SK-N-SH (cell line): Measurements from ENCODE around the gene ARHGEF12. TPM values are rescaled to one million over a fixed set of nuclear protein-coding genes. Genes with fewer than 3 reads are reported as not detected.

Source experiments
- CTCF ChIA-PET: fragments of 300-600, 350-600 bp; formaldehyde crosslinking; extraction: SDS; loops from one replicate; lab custom pipeline; 2021; lab: Yijun Ruan, JAX
- POLR2A ChIA-PET: fragments of 350-600 bp; sonication (Branson Sonifier 250); formaldehyde crosslinking; extraction: SDS; loops from one replicate; lab custom pipeline; 2020; ENCODE audit warnings: antibody characterized with exemption, inconsistent platforms; lab: Yijun Ruan, JAX
- DNase-seq: peaks from one replicate; pipeline ENCODE4 v3.0.0; 2012
- H2AFZ ChIP-seq: fragments of 200-600 bp; sonication (generic); 2 replicates; pipeline ENCODE4 v1.8.1; 2016; ENCODE audit warnings: antibody characterized with exemption, mild to moderate bottlenecking, low read depth
- H3F3A ChIP-seq: fragments of 200-600 bp; sonication (generic); replicated peaks from 2 replicates; pipeline ENCODE3; 2016; ENCODE audit warnings: antibody characterized with exemption, mild to moderate bottlenecking; ENCODE audit not compliant: insufficient read depth
- H3K27ac ChIP-seq, 2 experiments: fragments of 200-500 bp in 1 of 2; fragments of 200-600 bp in 1 of 2; sonication (Bioruptor generic) in 1 of 2; sonication (generic), shearing (Covaris generic) in 1 of 2; 2 replicates each; pipeline versions ENCODE4 v1.5.1 to v1.6.1; 2014 to 2016; ENCODE audit warnings: low read depth in 2 of 2, inconsistent platforms in 1 of 2, low read length in 1 of 2, mild to moderate bottlenecking in 1 of 2, mixed read lengths in 1 of 2
- H3K27me3 ChIP-seq: fragments of 200-600 bp; sonication (generic), shearing (Covaris generic); 2 replicates; pipeline ENCODE4 v1.6.1; 2016; ENCODE audit warnings: mixed run types; ENCODE audit not compliant: insufficient read depth
- H3K36me3 ChIP-seq, 2 experiments: fragments of 200-500 bp in 1 of 2; fragments of 200-600 bp in 1 of 2; sonication (Bioruptor generic) in 1 of 2; sonication (generic) in 1 of 2; replicated peaks in 1 of 2; 2 replicates each; pipeline versions ENCODE3 to v1.5.1; 2014 to 2016; ENCODE audit warnings: low read length in 1 of 2, mild to moderate bottlenecking in 1 of 2; ENCODE audit not compliant: insufficient read depth in 2 of 2, control insufficient read depth in 1 of 2
- H3K4me1 ChIP-seq, 2 experiments: fragments of 200-500 bp in 1 of 2; fragments of 200-600 bp in 1 of 2; sonication (Bioruptor generic) in 1 of 2; sonication (generic), shearing (Covaris generic) in 1 of 2; 2 replicates each; pipeline versions ENCODE4 v1.5.1 to v1.6.1; 2014 to 2016; ENCODE audit warnings: low read depth in 1 of 2, low read length in 1 of 2, mixed run types in 1 of 2; ENCODE audit not compliant: insufficient read depth in 2 of 2, control insufficient read depth in 1 of 2
- H3K4me2 ChIP-seq: fragments of 200-600 bp; sonication (generic), shearing (Covaris generic); 2 replicates; pipeline ENCODE4 v1.6.1; 2017; ENCODE audit warnings: mixed run types
- H3K4me3 ChIP-seq, 2 experiments: fragments of 200-500 bp in 1 of 2; fragments of 200-600 bp in 1 of 2; sonication (Bioruptor generic) in 1 of 2; sonication (generic), shearing (Covaris generic) in 1 of 2; 2 replicates each; pipeline versions ENCODE4 v1.5.1 to v1.8.1; 2014 to 2016; ENCODE audit warnings: low read depth in 2 of 2, inconsistent platforms in 1 of 2, low read length in 1 of 2, mild to moderate bottlenecking in 1 of 2, mixed read lengths in 1 of 2, moderate library complexity in 1 of 2
- H3K79me2 ChIP-seq: fragments of 200-600 bp; sonication (generic); 2 replicates; pipeline ENCODE4 v1.8.1; 2017; ENCODE audit warnings: mild to moderate bottlenecking; ENCODE audit not compliant: insufficient read depth
- H3K9ac ChIP-seq: fragments of 200-600 bp; sonication (generic); 2 replicates; pipeline ENCODE4 v1.6.1; 2017; ENCODE audit warnings: mixed run types
- H3K9me2 ChIP-seq: fragments of 200-600 bp; sonication (generic); 2 replicates; pipeline ENCODE4 v1.6.1; 2017; ENCODE audit warnings: mixed run types
- H3K9me3 ChIP-seq: fragments of 200-600 bp; sonication (generic); 2 replicates; pipeline ENCODE4 v1.6.1; 2017; ENCODE audit warnings: mixed run types, mild to moderate bottlenecking, moderate library complexity
- H4K20me1 ChIP-seq: fragments of 200-600 bp; sonication (generic); 2 replicates; pipeline ENCODE4 v1.6.1; 2017; ENCODE audit warnings: mild to moderate bottlenecking, mixed run types; ENCODE audit not compliant: insufficient read depth
- CHD2 ChIP-seq: fragments of 150-350 bp; IDR thresholded peaks from 2 replicates; pipeline ENCODE4 v1.6.1; 2018; ENCODE audit warnings: low read length; ENCODE audit not compliant: partially characterized antibody
- EP300 ChIP-seq, 2 experiments: IDR thresholded peaks; 2 replicates each; pipeline versions ENCODE4 v1.4.0 to v1.6.1; 2012; ENCODE audit warnings: borderline replicate concordance in 1 of 2, low read depth in 1 of 2, low read length in 1 of 2
- EZH2phosphoT487 ChIP-seq: fragments of 200-600 bp; sonication (generic); IDR thresholded peaks from 2 replicates; pipeline ENCODE4 v1.6.1; 2017; ENCODE audit warnings: low read depth, mixed run types, mild to moderate bottlenecking, antibody characterized with exemption, moderate library complexity, borderline replicate concordance
- FOSL2 ChIP-seq: IDR thresholded peaks from 2 replicates; pipeline ENCODE4 v1.4.0; 2012; ENCODE audit warnings: low read depth, mild to moderate bottlenecking, moderate library complexity, borderline replicate concordance
- FOXJ3 ChIP-seq: sonication (generic); formaldehyde crosslinking; IDR thresholded peaks from 2 replicates; pipeline ENCODE4 v1.5.1; 2020; ENCODE audit warnings: mild to moderate bottlenecking, missing genetic modification reagents
- NRF1 ChIP-seq: IDR thresholded peaks from 2 replicates; pipeline ENCODE4 v1.6.1; 2012; ENCODE audit warnings: low read depth, mild to moderate bottlenecking, low read length
- POLR2AphosphoS5 ChIP-seq: IDR thresholded peaks from 2 replicates; pipeline ENCODE4 v1.6.1; 2012; ENCODE audit warnings: low read depth, low read length
- RAD21 ChIP-seq: IDR thresholded peaks from 2 replicates; pipeline ENCODE4 v1.6.1; 2012; ENCODE audit warnings: mild to moderate bottlenecking, low read length
- REST ChIP-seq: IDR thresholded peaks from 2 replicates; pipeline ENCODE4 v1.6.1; 2012; ENCODE audit warnings: mild to moderate bottlenecking, low read depth, low read length, moderate library complexity
- RFX5 ChIP-seq: IDR thresholded peaks from 2 replicates; pipeline ENCODE4 v1.6.1; 2012; ENCODE audit warnings: mild to moderate bottlenecking, improper control_type of control experiment, low read length
- RXRA ChIP-seq: IDR thresholded peaks from 2 replicates; pipeline ENCODE4 v1.4.0; 2012; ENCODE audit warnings: low read depth, mild to moderate bottlenecking, borderline replicate concordance
- SIN3A ChIP-seq: IDR thresholded peaks from 2 replicates; pipeline ENCODE4 v1.6.1; 2012; ENCODE audit warnings: low read depth, mild to moderate bottlenecking, low read length, moderate library complexity, borderline replicate concordance
- TCF12 ChIP-seq: IDR thresholded peaks from 2 replicates; pipeline ENCODE4 v1.4.0; 2012
- YY1 ChIP-seq: IDR thresholded peaks from 2 replicates; pipeline ENCODE4 v1.4.0; 2012; ENCODE audit warnings: low read depth, mild to moderate bottlenecking
- WGBS: methylation state at CpG from one replicate; pipeline ENCODE4 v1.1.6; 2017; ENCODE audit warnings: low lambda C conversion rate; 5-methylcytosine and 5-hydroxymethylcytosine counted together
- polyA plus RNA-seq, 3 experiments: library from polyadenylated mRNA; depleted of rRNA; stranded (reverse); fragments of >200 nt; gene quantifications; 2 replicates each; pipeline ENCODE4 v1.2.3, GENCODE V29; 2012
- TF ChIP-seq, protein P1 (sequence below): fragments of 150-350 bp; IDR thresholded peaks from 2 replicates; pipeline ENCODE4 v1.6.1; 2017; ENCODE audit warnings: antibody characterized with exemption, low read length, low read depth, borderline replicate concordance
- TF ChIP-seq, protein P2 (sequence below): IDR thresholded peaks from 2 replicates; pipeline ENCODE4 v1.4.0; 2012; ENCODE audit warnings: low read depth

The ARHGEF12 gene
- polyA plus RNA-seq, 1 of the 3 experiments (the other 2 are of a cell fraction): 12.3 TPM

DNA sequence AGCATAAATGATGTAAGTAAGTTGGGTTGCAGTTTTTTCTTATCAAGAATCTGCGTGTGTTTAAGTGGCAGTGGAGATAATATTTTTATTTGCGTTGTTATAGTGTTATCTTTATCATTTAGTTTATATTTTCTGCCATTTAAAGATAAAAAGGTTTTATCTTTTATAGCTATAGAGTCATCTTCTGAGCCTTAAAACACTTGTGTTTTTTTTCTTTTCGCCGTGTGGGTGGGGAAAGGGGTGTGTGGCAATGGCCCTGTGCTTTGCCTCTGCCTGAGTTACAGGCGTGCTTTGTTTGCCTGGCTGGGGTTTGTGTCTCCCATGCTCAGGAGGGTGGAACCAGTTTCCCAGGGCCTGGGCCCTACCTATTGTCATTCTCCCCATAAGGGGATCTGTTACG, 16.2 kb downstream of the ARHGEF12 start:
- Histone ChIP-seq H3K4me3 (no peak overlapping the region), H3K9ac (no peak overlapping the region), H3K9me2 (no peaks in the 10 kb centered on the region)
- TF ChIP-seq EP300 (IDR thresholded peaks at IDR 0.05; ENCODE audit: borderline replicate concordance in 1 of 2, low read depth in 1 of 2, low read length in 1 of 2) (no peak), POLR2AphosphoS5 (no peak), SIN3A (no peak), YY1 (no peak), RXRA (no peak), FOXJ3 (CRISPR knock-in tag) (no peak), REST (no peak), RFX5 (no peak), FOSL2 (no peak)
- TF ChIP-seq, protein P1, sequence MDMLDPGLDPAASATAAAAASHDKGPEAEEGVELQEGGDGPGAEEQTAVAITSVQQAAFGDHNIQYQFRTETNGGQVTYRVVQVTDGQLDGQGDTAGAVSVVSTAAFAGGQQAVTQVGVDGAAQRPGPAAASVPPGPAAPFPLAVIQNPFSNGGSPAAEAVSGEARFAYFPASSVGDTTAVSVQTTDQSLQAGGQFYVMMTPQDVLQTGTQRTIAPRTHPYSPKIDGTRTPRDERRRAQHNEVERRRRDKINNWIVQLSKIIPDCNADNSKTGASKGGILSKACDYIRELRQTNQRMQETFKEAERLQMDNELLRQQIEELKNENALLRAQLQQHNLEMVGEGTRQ: no peak
- TF ChIP-seq, all 33 proteins: peak for 0
- CTCF ChIA-PET: no interaction called here
- no peak overlapping the region for H2AFZ ChIP-seq
- H3K36me3 ChIP-seq: no peaks in the 10 kb centered on the region
- DNase-seq: no peak
- 92% methylated on average over 6 of the region's 6 CpGs for WGBS
- H3K79me2 ChIP-seq: peaks cover 98% of the 10 kb centered on the region
- no peaks in the 10 kb centered on the region for H3K27me3 ChIP-seq
- peaks cover 7 to 19% of the 10 kb centered on the region in 2 experiments; a peak in 3 of 4 replicates for H3K4me1 ChIP-seq
- peaks cover 6% of the 10 kb centered on the region for H3F3A ChIP-seq
- H3K27ac ChIP-seq: no peak overlapping the region
- H4K20me1 ChIP-seq: peaks cover 79% of the 10 kb centered on the region
- H3K9me3 ChIP-seq: no peaks in the 10 kb centered on the region
- POLR2A ChIA-PET: no interaction called here
- no peak overlapping the region for H3K4me2 ChIP-seq

- ChIA-PET CTCF (no interaction called here), POLR2A (no interaction called here)
- Histone ChIP-seq H3K9me2 (no peaks in the 10 kb centered on the region), H3K9ac (no peak overlapping the region), H3K4me1 (peaks cover 4 to 13% of the 10 kb centered on the region in 2 experiments; a peak in 2 of 4 replicates), H3K9me3 (no peaks in the 10 kb centered on the region), H3K36me3 (no peaks in the 10 kb centered on the region), H3F3A (no peaks in the 10 kb centered on the region), H4K20me1 (peaks cover 79% of the 10 kb centered on the region), H3K27me3 (no peaks in the 10 kb centered on the region), H3K27ac (no peak overlapping the region), H3K4me3 (no peak overlapping the region), H3K4me2 (no peak overlapping the region), H2AFZ (no peak overlapping the region), H3K79me2 (peaks cover 98% of the 10 kb centered on the region)
- no peak for DNase-seq
- TF ChIP-seq CHD2: no peak
- TF ChIP-seq REST: no peak
- TF ChIP-seq TCF12: no peak
- no peak for TF ChIP-seq RFX5
- TF ChIP-seq NRF1: no peak
- no peak for TF ChIP-seq EZH2phosphoT487
- TF ChIP-seq, protein P2, sequence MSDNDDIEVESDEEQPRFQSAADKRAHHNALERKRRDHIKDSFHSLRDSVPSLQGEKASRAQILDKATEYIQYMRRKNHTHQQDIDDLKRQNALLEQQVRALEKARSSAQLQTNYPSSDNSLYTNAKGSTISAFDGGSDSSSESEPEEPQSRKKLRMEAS: no peak
- TF ChIP-seq SIN3A: no peak
- no peak for TF ChIP-seq RAD21
- TF ChIP-seq POLR2AphosphoS5: no peak
- 14% methylated on average over 1 of the region's 1 CpG for WGBS
Observed at GRCh38 chr11:120354068-120354467, 17.9 kb downstream of the ARHGEF12 start.
